Activated T-helper 9 cell treated with anti-CD3 and anti-CD28 coated beads, Interleukin-2, amount 50 U/mL, for 16 hours (primary cell): ENCODE results near the gene CASKIN2.

Source experiments
- DNase-seq: peaks from one replicate; pipeline ENCODE4 v3.0.0-alpha.2; 2020; ENCODE audit warnings: low read depth

CASKIN2 gene

GRCh38 chr17:75515496-75516254 lies at the start of gene CASKIN2:
TSS of gene CASKIN2 (minus strand) at chr17:75515537. CDS start at chr17:75513804, 1,733 bp downstream.
- peak; percentile 68 for DNase-seq

- DNase-seq: no peak
Observed at GRCh38 chr17:75565066-75565465, 49.7 kb upstream of the CASKIN2 start.

GRCh38 chr17:75564195-75564594 lies 48.9 kb upstream of the CASKIN2 start:
- no peak for DNase-seq

GRCh38 chr17:75563063-75563758 lies 47.9 kb upstream of the CASKIN2 start:
- no peak for DNase-seq

- DNase-seq: no peak
Observed at GRCh38 chr17:75561927-75562603, 46.7 kb upstream of the CASKIN2 start.

- DNase-seq: no peak
Observed at GRCh38 chr17:75559958-75560533, 44.7 kb upstream of the CASKIN2 start.

GRCh38 chr17:75558666-75559530 lies 43.6 kb upstream of the CASKIN2 start:
- DNase-seq: no peak

GRCh38 chr17:75557852-75558665 lies 42.7 kb upstream of the CASKIN2 start:
- no peak for DNase-seq

- no peak for DNase-seq
Observed at GRCh38 chr17:75557075-75557851, 41.9 kb upstream of the CASKIN2 start.

GRCh38 chr17:75555679-75556153 lies 40.4 kb upstream of the CASKIN2 start:
- no peak for DNase-seq

GRCh38 chr17:75553295-75554110 lies 38.2 kb upstream of the CASKIN2 start:
- DNase-seq: no peak

- DNase-seq: no peak
Observed at GRCh38 chr17:75552425-75553294, 37.3 kb upstream of the CASKIN2 start.

- no peak for DNase-seq
Observed at GRCh38 chr17:75551266-75551665, 35.9 kb upstream of the CASKIN2 start.

GRCh38 chr17:75550139-75550465 lies 34.8 kb upstream of the CASKIN2 start:
- DNase-seq: no peak

- no peak for DNase-seq
Observed at GRCh38 chr17:75549246-75550138, 34.2 kb upstream of the CASKIN2 start.

- no peak for DNase-seq
Observed at GRCh38 chr17:75548813-75549212, 33.5 kb upstream of the CASKIN2 start.

- no peak for DNase-seq
Observed at GRCh38 chr17:75547091-75547490, 31.8 kb upstream of the CASKIN2 start.
